ENCODE results near the gene SMYD3.

Gene SMYD3

GRCh38 chr1:245875581-245876261 is 631.4 kb downstream of the SMYD3 start:
- DNase-seq (ENCODE audit: low read depth), result no peak
- TF ChIP-seq, protein P1, sequence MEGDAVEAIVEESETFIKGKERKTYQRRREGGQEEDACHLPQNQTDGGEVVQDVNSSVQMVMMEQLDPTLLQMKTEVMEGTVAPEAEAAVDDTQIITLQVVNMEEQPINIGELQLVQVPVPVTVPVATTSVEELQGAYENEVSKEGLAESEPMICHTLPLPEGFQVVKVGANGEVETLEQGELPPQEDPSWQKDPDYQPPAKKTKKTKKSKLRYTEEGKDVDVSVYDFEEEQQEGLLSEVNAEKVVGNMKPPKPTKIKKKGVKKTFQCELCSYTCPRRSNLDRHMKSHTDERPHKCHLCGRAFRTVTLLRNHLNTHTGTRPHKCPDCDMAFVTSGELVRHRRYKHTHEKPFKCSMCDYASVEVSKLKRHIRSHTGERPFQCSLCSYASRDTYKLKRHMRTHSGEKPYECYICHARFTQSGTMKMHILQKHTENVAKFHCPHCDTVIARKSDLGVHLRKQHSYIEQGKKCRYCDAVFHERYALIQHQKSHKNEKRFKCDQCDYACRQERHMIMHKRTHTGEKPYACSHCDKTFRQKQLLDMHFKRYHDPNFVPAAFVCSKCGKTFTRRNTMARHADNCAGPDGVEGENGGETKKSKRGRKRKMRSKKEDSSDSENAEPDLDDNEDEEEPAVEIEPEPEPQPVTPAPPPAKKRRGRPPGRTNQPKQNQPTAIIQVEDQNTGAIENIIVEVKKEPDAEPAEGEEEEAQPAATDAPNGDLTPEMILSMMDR (conservative IDR thresholded peaks at IDR 0.05; ENCODE audit: low read depth, low read length), result no peak
- H3K4me3 ChIP-seq (ENCODE audit: low read length), result no peak overlapping the region

DNA sequence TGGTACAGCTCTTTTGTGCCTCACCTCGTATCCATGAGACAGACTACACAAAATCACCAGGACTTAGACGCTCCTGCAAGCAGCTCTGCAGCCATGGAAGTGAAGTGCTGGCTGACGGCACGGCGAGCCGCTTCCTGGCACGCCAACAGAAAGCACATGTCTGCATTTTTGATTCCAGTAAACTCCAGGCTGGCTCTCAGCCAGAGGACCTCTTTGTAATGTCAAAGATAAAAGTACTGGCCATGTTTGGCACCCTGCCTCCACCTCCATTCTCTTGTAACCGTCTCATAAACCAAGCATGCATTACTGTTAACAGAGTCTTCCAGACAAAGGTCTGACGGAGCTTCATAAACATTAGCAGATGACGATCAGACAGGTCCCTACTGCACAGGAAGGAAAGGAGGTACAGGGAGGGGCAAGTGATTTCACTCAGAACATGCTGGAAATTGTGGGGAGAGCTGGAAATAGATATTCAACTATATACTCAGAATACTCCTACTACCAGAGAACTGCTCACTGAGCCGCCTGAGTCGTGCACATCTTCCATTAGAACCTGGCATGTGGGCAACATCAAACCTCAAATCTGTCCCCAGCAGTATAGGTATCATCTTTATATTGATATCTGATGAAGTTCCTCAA is 632.0 kb downstream of the SMYD3 start:
- peak; percentile 91 for DNase-seq (ENCODE audit: low read depth)

GRCh38 chr1:245873883-245874671 is 633.0 kb downstream of the SMYD3 start:
- TF ChIP-seq, protein P1 (conservative IDR thresholded peaks at IDR 0.05; ENCODE audit: low read depth, low read length), result no peak
- no peak overlapping the region for H3K4me3 ChIP-seq (ENCODE audit: low read length)
- no peak for DNase-seq (ENCODE audit: low read depth)

More for the DNA sequence above, 632.0 kb downstream of the SMYD3 start:
- no peak overlapping the region for H3K4me3 ChIP-seq (ENCODE audit: low read length)
- TF ChIP-seq, protein P1 (conservative IDR thresholded peaks at IDR 0.05; ENCODE audit: low read depth, low read length), result no peak

DNA sequence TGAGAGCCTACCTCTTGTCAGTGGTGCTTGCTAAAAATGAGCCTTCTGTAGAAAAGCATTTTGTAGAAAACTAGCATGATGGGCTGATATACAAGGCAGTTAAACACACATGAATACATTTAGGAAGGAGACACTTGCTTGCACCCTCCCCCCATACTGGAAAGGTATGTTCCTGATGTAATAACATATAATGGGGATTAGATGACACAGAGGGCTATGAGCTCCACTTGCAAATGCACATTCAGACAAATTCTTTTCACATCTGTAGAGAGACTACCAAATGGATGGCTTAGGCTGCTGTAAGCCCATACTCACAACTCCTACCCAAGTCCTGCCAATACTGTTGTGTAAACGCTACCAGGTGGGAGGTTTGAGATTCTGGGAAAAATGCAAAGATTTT is 634.0 kb downstream of the SMYD3 start:
- TF ChIP-seq, protein P1 (conservative IDR thresholded peaks at IDR 0.05; ENCODE audit: low read depth, low read length), result no peak
- H3K4me3 ChIP-seq (ENCODE audit: low read length), result no peak overlapping the region
- DNase-seq (ENCODE audit: low read depth), result no peak

DNA sequence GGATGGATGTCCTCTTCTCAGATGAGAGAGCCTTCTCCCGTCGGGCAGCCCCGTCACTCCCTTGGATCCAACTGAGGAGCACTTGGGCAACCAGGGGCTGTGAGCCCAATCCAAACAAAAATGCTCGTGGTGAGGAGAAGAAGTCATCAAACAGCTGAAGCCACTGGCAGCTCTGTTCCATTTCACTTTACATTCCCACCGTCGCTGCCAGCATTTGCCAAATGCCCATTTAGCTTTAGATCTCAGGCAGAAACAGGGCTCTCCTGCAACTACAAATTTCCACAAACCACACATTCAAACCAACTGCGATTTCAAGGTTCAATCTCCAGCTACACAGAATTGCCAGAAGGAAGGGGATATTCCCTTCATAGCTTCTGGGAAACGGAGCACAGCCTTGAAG is 634.6 kb downstream of the SMYD3 start:
- TF ChIP-seq, protein P1 (conservative IDR thresholded peaks at IDR 0.05; ENCODE audit: low read depth, low read length), result no peak
- H3K4me3 ChIP-seq (ENCODE audit: low read length), result no peak overlapping the region
- DNase-seq (ENCODE audit: low read depth), result no peak

DNA sequence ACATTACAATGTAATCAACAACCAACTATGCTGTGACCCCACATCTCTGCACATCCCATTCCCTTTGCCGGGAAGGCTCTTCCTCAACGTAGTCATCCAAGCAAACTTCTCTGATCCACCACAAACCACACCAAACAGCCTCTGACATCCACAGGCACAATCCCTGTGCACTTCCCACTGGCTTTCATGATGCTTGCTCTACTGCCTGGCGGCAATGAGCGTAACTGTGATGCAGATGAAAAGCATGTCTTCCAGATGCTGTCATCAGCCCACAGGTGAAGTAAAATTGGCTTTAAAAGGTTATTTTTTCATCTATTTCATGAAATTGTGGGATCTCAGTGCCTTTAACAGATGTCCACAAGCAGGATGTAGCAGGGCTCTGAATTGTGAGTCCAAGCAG is 635.2 kb downstream of the SMYD3 start:
- TF ChIP-seq, protein P1 (conservative IDR thresholded peaks at IDR 0.05; ENCODE audit: low read depth, low read length), result no peak
- no peak overlapping the region for H3K4me3 ChIP-seq (ENCODE audit: low read length)
- no peak for DNase-seq (ENCODE audit: low read depth)
